A673 (cell line): ENCODE data around the gene SOX2.

Experiments
- EZH2 ChIP-seq: fragments of 200-600 bp; sonication (generic); IDR thresholded peaks from 2 replicates; pipeline ENCODE4 v1.6.1; 2017; ENCODE audit warnings: borderline replicate concordance, low read depth, mild to moderate bottlenecking, mixed read lengths, antibody characterized with exemption, low read length; ENCODE audit not compliant: poor library complexity, severe bottlenecking
- TF ChIP-seq, protein P1 (sequence below): fragments of 300-800, 200-600 bp; sonication (generic); conservative IDR thresholded peaks from 2 replicates; pipeline ENCODE4 v1.5.1; 2017; ENCODE audit warnings: low read depth, mild to moderate bottlenecking, antibody characterized with exemption, low read length, moderate library complexity, mixed read lengths

DNA sequence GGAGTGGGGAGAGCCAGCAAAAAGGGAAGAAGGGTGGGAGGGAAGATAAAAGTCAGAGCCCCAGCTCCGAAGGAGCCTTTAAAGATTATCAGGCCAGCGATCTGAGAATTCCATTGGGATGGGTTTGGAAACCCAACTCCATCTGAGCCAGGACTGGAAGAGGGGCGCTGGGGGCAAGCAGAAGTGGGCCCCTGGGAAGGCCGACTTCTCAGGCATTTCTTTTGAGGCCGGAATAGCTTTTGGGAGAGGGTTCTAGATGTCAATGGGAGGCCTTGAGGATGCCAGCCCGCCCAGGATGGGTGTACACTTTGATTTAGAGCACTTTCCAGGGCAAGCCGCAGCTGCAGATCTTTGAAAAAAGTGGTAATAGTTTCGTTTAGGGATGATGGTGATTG is 6.6 kb upstream of the SOX2 start:
- TF ChIP-seq, protein P1, sequence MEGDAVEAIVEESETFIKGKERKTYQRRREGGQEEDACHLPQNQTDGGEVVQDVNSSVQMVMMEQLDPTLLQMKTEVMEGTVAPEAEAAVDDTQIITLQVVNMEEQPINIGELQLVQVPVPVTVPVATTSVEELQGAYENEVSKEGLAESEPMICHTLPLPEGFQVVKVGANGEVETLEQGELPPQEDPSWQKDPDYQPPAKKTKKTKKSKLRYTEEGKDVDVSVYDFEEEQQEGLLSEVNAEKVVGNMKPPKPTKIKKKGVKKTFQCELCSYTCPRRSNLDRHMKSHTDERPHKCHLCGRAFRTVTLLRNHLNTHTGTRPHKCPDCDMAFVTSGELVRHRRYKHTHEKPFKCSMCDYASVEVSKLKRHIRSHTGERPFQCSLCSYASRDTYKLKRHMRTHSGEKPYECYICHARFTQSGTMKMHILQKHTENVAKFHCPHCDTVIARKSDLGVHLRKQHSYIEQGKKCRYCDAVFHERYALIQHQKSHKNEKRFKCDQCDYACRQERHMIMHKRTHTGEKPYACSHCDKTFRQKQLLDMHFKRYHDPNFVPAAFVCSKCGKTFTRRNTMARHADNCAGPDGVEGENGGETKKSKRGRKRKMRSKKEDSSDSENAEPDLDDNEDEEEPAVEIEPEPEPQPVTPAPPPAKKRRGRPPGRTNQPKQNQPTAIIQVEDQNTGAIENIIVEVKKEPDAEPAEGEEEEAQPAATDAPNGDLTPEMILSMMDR = no peak
- no peak for TF ChIP-seq EZH2
